Activated T-cell treated with anti-CD3 and anti-CD28 coated beads, Interleukin-2, amount 50 U/mL, for 1 hour (primary cell): ENCODE results near the gene IL1RL1.
A peak's percentile ranks its signal among the peaks of the same experiment; 100 is the strongest.

ENCODE experiments used
- DNase-seq: peaks from one replicate; pipeline ENCODE4 v3.0.0-alpha.2; 2020

Gene IL1RL1

GRCh38 chr2:102337012-102337411 lies 25.6 kb downstream of the IL1RL1 start:
- no peak for DNase-seq

- DNase-seq, result no peak
Measured at GRCh38 chr2:102337481-102338386, 26.4 kb downstream of the IL1RL1 start.

GRCh38 chr2:102340778-102341177 lies 29.4 kb downstream of the IL1RL1 start:
- DNase-seq, result no peak

- DNase-seq, result no peak
Measured at GRCh38 chr2:102342888-102343287, 31.5 kb downstream of the IL1RL1 start.

GRCh38 chr2:102344397-102344796 lies 33.0 kb downstream of the IL1RL1 start:
- DNase-seq, result no peak

- no peak for DNase-seq
Measured at GRCh38 chr2:102345329-102345920, 34.1 kb downstream of the IL1RL1 start.

GRCh38 chr2:102346381-102347130 lies 35.2 kb downstream of the IL1RL1 start:
- no peak for DNase-seq

GRCh38 chr2:102350137-102350793 lies 38.9 kb downstream of the IL1RL1 start:
- DNase-seq, result no peak

- DNase-seq, result peak; percentile 74
Measured at GRCh38 chr2:102355526-102356380, 44.4 kb downstream of the IL1RL1 start, which contains the start of gene IL18R1. Gene IL18R1 (plus strand): TSS chr2:102355796. CDS start chr2:102362661, 6,865 bp downstream.

GRCh38 chr2:102356381-102356712 lies 45.0 kb downstream of the IL1RL1 start:
- DNase-seq, result peak; percentile 67

- DNase-seq, result no peak
Measured at GRCh38 chr2:102356741-102357140, 45.4 kb downstream of the IL1RL1 start.

GRCh38 chr2:102357937-102358336 lies 46.6 kb downstream of the IL1RL1 start:
- no peak for DNase-seq

GRCh38 chr2:102358496-102358895 lies 47.1 kb downstream of the IL1RL1 start:
- no peak for DNase-seq

GRCh38 chr2:102359527-102359926 lies 48.2 kb downstream of the IL1RL1 start:
- no peak for DNase-seq

GRCh38 chr2:102361632-102362241 lies 50.4 kb downstream of the IL1RL1 start:
- no peak for DNase-seq

GRCh38 chr2:102365763-102366162 lies 54.4 kb downstream of the IL1RL1 start:
- DNase-seq, result no peak

GRCh38 chr2:102366406-102367112 lies 55.2 kb downstream of the IL1RL1 start:
- DNase-seq, result no peak

GRCh38 chr2:102367331-102367971 lies 56.1 kb downstream of the IL1RL1 start:
- no peak for DNase-seq

GRCh38 chr2:102368461-102369109 lies 57.2 kb downstream of the IL1RL1 start:
- peak; percentile 32 for DNase-seq

GRCh38 chr2:102369866-102370265 lies 58.5 kb downstream of the IL1RL1 start:
- DNase-seq, result no peak
